ENCODE measurements around the gene VPS26C. TPM values are rescaled to one million over a fixed set of nuclear protein-coding genes. Genes with fewer than 3 reads are reported as not detected.

Gene VPS26C
- total and polyA plus RNA-seq, 9 of the 15 experiments (the other 6 are each of a cell fraction or from before 2014, with no cell fraction given), result 32.8 to 48.7 (median 42.1) TPM

DNA sequence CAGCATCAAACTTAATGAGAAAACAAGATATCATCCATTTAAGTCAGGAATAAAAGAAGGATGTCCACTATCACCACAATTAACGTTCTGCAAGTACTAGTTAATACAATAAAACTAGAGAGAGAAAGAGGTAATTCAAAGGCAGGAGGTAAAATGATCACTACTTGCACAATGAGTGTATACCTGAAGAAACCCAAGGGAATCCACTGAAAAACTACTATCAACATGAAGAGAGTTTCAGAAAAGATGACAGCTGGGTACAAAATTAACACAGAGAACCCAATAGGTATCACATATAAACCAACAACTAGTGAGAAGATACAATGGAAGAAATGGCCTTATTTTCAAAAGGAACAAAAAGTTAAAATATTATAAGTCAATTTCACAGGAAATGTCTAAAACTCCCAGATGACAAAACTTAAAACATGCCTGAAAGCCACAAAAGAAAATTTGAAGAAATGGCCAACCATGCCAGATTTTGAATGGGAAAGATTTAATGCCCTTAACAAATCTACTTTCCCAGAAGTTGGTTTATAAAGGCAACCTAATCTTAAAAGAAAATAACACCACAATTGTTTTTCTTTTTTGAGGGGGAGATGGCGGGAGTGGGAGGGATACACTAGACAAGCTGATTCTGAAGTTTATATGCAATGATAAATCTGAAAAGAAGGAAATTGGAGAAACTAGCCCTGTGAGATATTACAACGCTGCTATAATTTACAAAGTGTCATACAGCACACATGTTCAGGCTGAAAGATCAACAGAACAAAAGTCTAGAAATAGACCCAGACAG is 17.8 kb downstream of the VPS26C start:
- Histone ChIP-seq H3K4me2 (ENCODE audit: insufficient read depth, low read length) (no peak overlapping the region), H3K27ac (ENCODE audit: extremely low read depth, low read depth, low read length) (no peak overlapping the region), H3K4me3 (no peak overlapping the region), H3K9me1 (ENCODE audit: control insufficient read depth, insufficient read depth, low read length) (no peaks in the 10 kb centered on the region), H3K79me2 (ENCODE audit: control insufficient read depth, insufficient read depth, low read length) (peaks cover 96% of the 10 kb centered on the region), H3K27me3 (ENCODE audit: control insufficient read depth in 2 of 2, insufficient read depth in 2 of 2, low read length in 2 of 2) (no peaks in the 10 kb centered on the region), H3K4me1 (replicated peaks in 1 of 2; ENCODE audit: control insufficient read depth in 2 of 2, insufficient read depth in 2 of 2, low read length in 2 of 2) (peaks cover 9 to 19% of the 10 kb centered on the region in 2 experiments; a peak in 4 of 5 replicates), H3K9me3 (replicated peaks; ENCODE audit: control insufficient read depth, insufficient read depth, low read depth, low read length) (no peaks in the 10 kb centered on the region), H3K9ac (ENCODE audit: insufficient read depth in 1 of 2, low read depth in 2 of 2, low read length in 2 of 2) (no peak overlapping the region), H4K20me1 (replicated peaks; ENCODE audit: control insufficient read depth, insufficient read depth, low read length) (peaks cover 7% of the 10 kb centered on the region; the same call in 1 of the 2 replicates), H2AFZ (ENCODE audit: low read depth, low read length) (no peak overlapping the region), H3K36me3 (ENCODE audit: control insufficient read depth, insufficient read depth, low read length) (no peaks in the 10 kb centered on the region)
- FAIRE-seq (no peak), ATAC-seq (no peak), DNase-seq (ENCODE audit: extremely low read depth in 1 of 4, low spot score in 3 of 4) (no peak)
- BruUV-seq (replicated peaks), result no TSS peak
- in situ Hi-C loops (cut with MboI) (no loop called here), intact Hi-C loops (cut with micrococcal nuclease) (no loop called here)
- POLR2A ChIA-PET, result interaction anchor here (0.7 to 1.5 kb wide), 2 partner anchors 12 to 14 kb away, joined by 3 read pairs; no protein-coding TSS in a partner anchor
- 72% methylated on average over 3 of the region's 3 CpGs for WGBS (ENCODE audit: insufficient coverage, low coverage, missing lambda C conversion rate)
- CTCF ChIA-PET (ENCODE audit: low intra/inter-chr PET ratio), result no interaction called here
- no peak for TF ChIP-seq ZC3H8 (IDR thresholded peaks at IDR 0.05)
- TF ChIP-seq, protein P1, sequence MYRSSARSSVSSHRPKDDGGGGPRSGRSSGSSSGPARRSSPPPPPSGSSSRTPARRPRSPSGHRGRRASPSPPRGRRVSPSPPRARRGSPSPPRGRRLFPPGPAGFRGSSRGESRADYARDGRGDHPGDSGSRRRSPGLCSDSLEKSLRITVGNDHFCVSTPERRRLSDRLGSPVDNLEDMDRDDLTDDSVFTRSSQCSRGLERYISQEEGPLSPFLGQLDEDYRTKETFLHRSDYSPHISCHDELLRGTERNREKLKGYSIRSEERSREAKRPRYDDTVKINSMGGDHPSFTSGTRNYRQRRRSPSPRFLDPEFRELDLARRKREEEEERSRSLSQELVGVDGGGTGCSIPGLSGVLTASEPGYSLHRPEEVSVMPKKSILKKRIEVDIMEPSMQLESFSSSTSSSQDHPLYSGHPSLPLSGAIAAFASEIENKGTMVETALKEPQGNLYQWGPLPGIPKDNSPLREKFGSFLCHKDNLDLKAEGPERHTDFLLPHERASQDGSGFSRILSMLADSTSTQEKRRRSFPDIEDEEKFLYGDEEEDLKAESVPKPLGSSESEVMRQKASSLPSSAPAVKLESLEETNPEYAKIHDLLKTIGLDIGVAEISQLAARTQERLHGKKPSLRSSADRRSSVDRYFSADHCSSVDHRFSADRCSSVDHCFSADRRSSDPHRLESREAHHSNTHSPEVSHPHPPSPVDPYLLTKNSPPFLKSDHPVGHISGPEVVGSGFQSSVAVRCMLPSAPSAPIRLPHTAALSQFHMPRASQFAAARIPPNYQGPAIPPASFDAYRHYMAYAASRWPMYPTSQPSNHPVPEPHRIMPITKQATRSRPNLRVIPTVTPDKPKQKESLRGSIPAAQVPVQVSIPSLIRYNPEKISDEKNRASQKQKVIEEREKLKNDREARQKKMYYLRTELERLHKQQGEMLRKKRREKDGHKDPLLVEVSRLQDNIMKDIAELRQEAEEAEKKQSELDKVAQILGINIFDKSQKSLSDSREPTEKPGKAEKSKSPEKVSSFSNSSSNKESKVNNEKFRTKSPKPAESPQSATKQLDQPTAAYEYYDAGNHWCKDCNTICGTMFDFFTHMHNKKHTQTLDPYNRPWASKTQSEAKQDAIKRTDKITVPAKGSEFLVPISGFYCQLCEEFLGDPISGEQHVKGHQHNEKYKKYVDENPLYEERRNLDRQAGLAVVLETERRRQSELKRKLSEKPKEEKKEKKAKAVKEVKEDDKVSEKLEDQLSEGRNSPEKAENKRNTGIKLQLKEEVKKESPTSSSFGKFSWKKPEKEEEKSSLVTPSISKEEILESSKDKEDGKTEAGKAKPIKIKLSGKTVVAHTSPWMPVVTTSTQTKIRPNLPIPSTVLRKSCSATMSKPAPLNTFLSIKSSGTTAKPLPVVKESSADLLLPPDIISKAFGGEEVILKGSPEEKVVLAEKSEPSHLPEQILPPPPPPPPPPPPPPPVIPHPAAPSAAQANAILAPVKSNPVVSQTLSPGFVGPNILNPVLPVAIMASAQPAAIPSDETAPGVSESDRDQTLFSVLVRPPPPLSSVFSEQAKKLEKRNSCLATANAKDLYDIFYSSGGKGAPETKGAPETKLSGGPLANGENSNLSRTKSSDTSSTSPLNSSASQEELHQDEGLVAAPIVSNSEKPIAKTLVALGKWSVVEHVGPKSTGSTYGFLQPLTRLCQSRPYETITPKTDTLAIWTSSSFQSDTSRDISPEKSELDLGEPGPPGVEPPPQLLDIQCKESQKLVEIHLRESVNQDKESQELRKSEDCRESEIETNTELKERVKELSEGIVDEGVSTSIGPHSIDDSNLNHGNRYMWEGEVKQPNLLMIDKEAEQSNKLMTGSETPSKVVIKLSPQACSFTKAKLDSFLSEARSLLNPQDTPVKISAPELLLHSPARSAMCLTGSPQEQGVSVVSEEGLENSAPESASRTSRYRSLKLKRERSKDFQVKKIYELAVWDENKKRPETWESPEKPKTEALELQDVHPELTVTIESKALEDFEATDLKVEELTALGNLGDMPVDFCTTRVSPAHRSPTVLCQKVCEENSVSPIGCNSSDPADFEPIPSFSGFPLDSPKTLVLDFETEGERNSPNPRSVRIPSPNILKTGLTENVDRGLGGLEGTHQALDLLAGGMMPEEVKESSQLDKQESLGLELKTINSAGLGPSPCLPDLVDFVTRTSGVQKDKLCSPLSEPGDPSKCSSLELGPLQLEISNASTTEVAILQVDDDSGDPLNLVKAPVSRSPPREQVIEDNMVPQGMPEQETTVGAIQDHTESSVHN (IDR thresholded peaks at IDR 0.05; ENCODE audit: borderline replicate concordance in 1 of 2, low read depth in 1 of 2), result no peak
- no peak for TF ChIP-seq TCF7 (IDR thresholded peaks at IDR 0.05; ENCODE audit: borderline replicate concordance)
- TF ChIP-seq NUFIP1 (IDR thresholded peaks at IDR 0.05; ENCODE audit: partially characterized antibody), result no peak
- TF ChIP-seq CHD4 (IDR thresholded peaks at IDR 0.05; ENCODE audit: insufficient read depth, insufficient replicate concordance, low read depth, low read length, poor library complexity, severe bottlenecking), result no peak
- no peak for TF ChIP-seq ZNF584 (CRISPR knock-in tag; IDR thresholded peaks at IDR 0.05; ENCODE audit: low read depth)
- TF ChIP-seq NFIX (CRISPR knock-in tag; IDR thresholded peaks at IDR 0.05; ENCODE audit: low read depth), result no peak
- no peak for TF ChIP-seq MTA1 (IDR thresholded peaks at IDR 0.05; ENCODE audit: borderline replicate concordance)
- TF ChIP-seq EGR1 (conservative IDR thresholded peaks at IDR 0.05), result no peak
- TF ChIP-seq IFI16 (CRISPR knock-in tag; IDR thresholded peaks at IDR 0.05), result no peak
- TF ChIP-seq NFE2L1 (tag; IDR thresholded peaks at IDR 0.05; ENCODE audit: borderline replicate concordance, low read depth), result no peak
- no peak for TF ChIP-seq PHF20 (IDR thresholded peaks at IDR 0.05; ENCODE audit: partially characterized antibody)
- TF ChIP-seq ILF3 (IDR thresholded peaks at IDR 0.05; ENCODE audit: borderline replicate concordance), result no peak
- no peak for TF ChIP-seq TEAD1 (CRISPR knock-in tag; IDR thresholded peaks at IDR 0.05)
- TF ChIP-seq ZNF23 (CRISPR knock-in tag; IDR thresholded peaks at IDR 0.05), result no peak

All from K562 (cell line).